ENCODE results near the gene CAMTA1.
A peak's percentile ranks its signal among the peaks of the same experiment; 100 is the strongest.

The CAMTA1 gene

GRCh38 chr1:7658099-7658498, 872.8 kb downstream of the CAMTA1 start:
- TF ChIP-seq ZNF292 (tag by site-specific recombination; IDR thresholded peaks at IDR 0.05; ENCODE audit: borderline replicate concordance, low read depth) (no peak), ZNF514 (tag by site-specific recombination; IDR thresholded peaks at IDR 0.05) (no peak), SP2 (tag by site-specific recombination; IDR thresholded peaks at IDR 0.05) (no peak), ZNF350 (tag by site-specific recombination; IDR thresholded peaks at IDR 0.05) (no peak), ZNF362 (tag by site-specific recombination; IDR thresholded peaks at IDR 0.05) (no peak), MYNN (tag by site-specific recombination; IDR thresholded peaks at IDR 0.05; ENCODE audit: borderline replicate concordance) (no peak), GLI4 (tag by site-specific recombination; IDR thresholded peaks at IDR 0.05) (no peak), ZSCAN30 (tag by site-specific recombination; IDR thresholded peaks at IDR 0.05) (no peak), ZNF155 (tag by site-specific recombination; IDR thresholded peaks at IDR 0.05) (no peak), ZNF157 (tag by site-specific recombination; IDR thresholded peaks at IDR 0.05) (no peak), GLIS1 (tag by site-specific recombination; IDR thresholded peaks at IDR 0.05) (peak; percentile 16; the same call in 1 of the 2 replicates), ZNF239 (tag by site-specific recombination; IDR thresholded peaks at IDR 0.05) (no peak), ZIC2 (tag by site-specific recombination; IDR thresholded peaks at IDR 0.05) (peak; percentile 17; the same call in 1 of the 2 replicates), ZNF768 (tag by site-specific recombination; IDR thresholded peaks at IDR 0.05) (no peak)
- TF ChIP-seq, protein P1, sequence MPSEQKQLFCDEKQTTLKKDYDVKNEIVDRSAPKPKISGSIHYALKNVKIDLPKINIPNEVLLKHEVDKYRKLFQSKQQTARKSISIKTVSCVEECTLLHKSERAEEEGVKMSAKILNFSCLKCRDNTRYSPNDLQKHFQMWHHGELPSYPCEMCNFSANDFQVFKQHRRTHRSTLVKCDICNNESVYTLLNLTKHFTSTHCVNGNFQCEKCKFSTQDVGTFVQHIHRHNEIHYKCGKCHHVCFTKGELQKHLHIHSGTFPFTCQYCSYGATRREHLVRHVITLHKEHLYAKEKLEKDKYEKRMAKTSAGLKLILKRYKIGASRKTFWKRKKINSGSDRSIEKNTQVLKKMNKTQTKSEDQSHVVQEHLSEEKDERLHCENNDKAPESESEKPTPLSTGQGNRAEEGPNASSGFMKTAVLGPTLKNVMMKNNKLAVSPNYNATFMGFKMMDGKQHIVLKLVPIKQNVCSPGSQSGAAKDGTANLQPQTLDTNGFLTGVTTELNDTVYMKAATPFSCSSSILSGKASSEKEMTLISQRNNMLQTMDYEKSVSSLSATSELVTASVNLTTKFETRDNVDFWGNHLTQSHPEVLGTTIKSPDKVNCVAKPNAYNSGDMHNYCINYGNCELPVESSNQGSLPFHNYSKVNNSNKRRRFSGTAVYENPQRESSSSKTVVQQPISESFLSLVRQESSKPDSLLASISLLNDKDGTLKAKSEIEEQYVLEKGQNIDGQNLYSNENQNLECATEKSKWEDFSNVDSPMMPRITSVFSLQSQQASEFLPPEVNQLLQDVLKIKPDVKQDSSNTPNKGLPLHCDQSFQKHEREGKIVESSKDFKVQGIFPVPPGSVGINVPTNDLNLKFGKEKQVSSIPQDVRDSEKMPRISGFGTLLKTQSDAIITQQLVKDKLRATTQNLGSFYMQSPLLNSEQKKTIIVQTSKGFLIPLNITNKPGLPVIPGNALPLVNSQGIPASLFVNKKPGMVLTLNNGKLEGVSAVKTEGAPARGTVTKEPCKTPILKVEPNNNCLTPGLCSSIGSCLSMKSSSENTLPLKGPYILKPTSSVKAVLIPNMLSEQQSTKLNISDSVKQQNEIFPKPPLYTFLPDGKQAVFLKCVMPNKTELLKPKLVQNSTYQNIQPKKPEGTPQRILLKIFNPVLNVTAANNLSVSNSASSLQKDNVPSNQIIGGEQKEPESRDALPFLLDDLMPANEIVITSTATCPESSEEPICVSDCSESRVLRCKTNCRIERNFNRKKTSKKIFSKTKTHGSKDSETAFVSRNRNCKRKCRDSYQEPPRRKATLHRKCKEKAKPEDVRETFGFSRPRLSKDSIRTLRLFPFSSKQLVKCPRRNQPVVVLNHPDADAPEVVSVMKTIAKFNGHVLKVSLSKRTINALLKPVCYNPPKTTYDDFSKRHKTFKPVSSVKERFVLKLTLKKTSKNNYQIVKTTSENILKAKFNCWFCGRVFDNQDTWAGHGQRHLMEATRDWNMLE (tag by site-specific recombination; conservative IDR thresholded peaks at IDR 0.05; ENCODE audit: low read depth): no peak
- TF ChIP-seq, protein P2, sequence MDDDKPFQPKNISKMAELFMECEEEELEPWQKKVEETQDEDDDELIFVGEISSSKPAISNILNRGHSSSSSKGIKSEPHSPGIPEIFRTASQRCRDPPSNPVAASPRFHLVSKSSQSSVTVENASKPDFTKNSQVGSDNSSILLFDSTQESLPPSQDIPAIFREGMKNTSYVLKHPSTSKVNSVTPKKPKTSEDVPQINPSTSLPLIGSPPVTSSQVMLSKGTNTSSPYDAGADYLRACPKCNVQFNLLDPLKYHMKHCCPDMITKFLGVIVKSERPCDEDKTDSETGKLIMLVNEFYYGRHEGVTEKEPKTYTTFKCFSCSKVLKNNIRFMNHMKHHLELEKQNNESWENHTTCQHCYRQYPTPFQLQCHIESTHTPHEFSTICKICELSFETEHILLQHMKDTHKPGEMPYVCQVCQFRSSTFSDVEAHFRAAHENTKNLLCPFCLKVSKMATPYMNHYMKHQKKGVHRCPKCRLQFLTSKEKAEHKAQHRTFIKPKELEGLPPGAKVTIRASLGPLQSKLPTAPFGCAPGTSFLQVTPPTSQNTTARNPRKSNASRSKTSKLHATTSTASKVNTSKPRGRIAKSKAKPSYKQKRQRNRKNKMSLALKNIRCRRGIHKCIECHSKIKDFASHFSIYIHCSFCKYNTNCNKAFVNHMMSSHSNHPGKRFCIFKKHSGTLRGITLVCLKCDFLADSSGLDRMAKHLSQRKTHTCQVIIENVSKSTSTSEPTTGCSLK (tag by site-specific recombination; IDR thresholded peaks at IDR 0.05): no peak
- Histone ChIP-seq H3K4me1 (ENCODE audit: control insufficient read depth, insufficient read depth, low read length) (no peaks in the 10 kb centered on the region), H3K9me3 (ENCODE audit: control insufficient read depth, insufficient read depth, low read depth, low read length) (no peaks in the 10 kb centered on the region), H3K27ac (ENCODE audit: extremely low read depth, low read depth, low read length) (no peak overlapping the region), H3K36me3 (ENCODE audit: control insufficient read depth in 2 of 2, insufficient read depth in 1 of 2, low read length in 2 of 2) (no peaks in the 10 kb centered on the region), H3K4me3 (ENCODE audit: low read depth, low read length) (no peak overlapping the region)
- ChIA-PET POLR2A (no interaction called here), CTCF (interaction anchor here (1.2 kb wide), 1 partner anchor 9 kb away, joined by 5 read pairs; no protein-coding TSS in a partner anchor)

DNA sequence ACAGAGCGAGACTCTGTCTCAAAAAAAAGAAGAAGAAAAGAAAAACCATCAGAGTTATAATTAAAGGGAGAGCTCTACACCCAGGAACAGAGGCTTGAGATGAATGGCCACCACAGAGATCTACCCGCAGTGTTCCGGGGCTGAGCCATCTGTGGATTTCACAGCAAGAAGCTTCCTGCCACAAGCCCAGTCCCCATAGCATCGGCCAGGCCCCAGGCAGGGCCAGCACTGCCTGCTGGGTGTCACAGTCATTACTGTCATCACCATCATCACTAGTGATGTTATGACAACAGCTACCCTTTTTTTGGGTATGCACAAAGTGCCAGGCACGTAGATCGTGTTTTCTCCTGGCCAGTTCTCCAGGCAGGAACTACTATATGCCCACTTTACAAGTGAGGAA, 874.3 kb downstream of the CAMTA1 start:
- Histone ChIP-seq H3K27ac (ENCODE audit: extremely low read depth, low read depth, low read length) (no peak overlapping the region), H3K4me3 (ENCODE audit: low read depth, low read length) (no peak overlapping the region), H3K9me3 (ENCODE audit: control insufficient read depth, insufficient read depth, low read depth, low read length) (no peaks in the 10 kb centered on the region), H3K36me3 (ENCODE audit: control insufficient read depth in 2 of 2, insufficient read depth in 1 of 2, low read length in 2 of 2) (no peaks in the 10 kb centered on the region), H3K4me1 (ENCODE audit: control insufficient read depth, insufficient read depth, low read length) (no peaks in the 10 kb centered on the region)
- POLR2A ChIA-PET: no interaction called here
- CTCF ChIA-PET: interaction anchor here (0.9 to 1.0 kb wide), 2 partner anchors 9 to 81 kb away, joined by 4 to 9 read pairs; no protein-coding TSS in a partner anchor
- no peak for TF ChIP-seq ZFP37 (tag by site-specific recombination; IDR thresholded peaks at IDR 0.05)
- no peak for TF ChIP-seq ZNF335 (tag by site-specific recombination; conservative IDR thresholded peaks at IDR 0.05)
- TF ChIP-seq ZNF530 (tag by site-specific recombination; IDR thresholded peaks at IDR 0.05; ENCODE audit: low read depth): no peak
- no peak for TF ChIP-seq ZBTB7A (tag by site-specific recombination; IDR thresholded peaks at IDR 0.05; ENCODE audit: low read depth)
- TF ChIP-seq ZNF626 (tag by site-specific recombination; IDR thresholded peaks at IDR 0.05): no peak
- TF ChIP-seq, protein P3, sequence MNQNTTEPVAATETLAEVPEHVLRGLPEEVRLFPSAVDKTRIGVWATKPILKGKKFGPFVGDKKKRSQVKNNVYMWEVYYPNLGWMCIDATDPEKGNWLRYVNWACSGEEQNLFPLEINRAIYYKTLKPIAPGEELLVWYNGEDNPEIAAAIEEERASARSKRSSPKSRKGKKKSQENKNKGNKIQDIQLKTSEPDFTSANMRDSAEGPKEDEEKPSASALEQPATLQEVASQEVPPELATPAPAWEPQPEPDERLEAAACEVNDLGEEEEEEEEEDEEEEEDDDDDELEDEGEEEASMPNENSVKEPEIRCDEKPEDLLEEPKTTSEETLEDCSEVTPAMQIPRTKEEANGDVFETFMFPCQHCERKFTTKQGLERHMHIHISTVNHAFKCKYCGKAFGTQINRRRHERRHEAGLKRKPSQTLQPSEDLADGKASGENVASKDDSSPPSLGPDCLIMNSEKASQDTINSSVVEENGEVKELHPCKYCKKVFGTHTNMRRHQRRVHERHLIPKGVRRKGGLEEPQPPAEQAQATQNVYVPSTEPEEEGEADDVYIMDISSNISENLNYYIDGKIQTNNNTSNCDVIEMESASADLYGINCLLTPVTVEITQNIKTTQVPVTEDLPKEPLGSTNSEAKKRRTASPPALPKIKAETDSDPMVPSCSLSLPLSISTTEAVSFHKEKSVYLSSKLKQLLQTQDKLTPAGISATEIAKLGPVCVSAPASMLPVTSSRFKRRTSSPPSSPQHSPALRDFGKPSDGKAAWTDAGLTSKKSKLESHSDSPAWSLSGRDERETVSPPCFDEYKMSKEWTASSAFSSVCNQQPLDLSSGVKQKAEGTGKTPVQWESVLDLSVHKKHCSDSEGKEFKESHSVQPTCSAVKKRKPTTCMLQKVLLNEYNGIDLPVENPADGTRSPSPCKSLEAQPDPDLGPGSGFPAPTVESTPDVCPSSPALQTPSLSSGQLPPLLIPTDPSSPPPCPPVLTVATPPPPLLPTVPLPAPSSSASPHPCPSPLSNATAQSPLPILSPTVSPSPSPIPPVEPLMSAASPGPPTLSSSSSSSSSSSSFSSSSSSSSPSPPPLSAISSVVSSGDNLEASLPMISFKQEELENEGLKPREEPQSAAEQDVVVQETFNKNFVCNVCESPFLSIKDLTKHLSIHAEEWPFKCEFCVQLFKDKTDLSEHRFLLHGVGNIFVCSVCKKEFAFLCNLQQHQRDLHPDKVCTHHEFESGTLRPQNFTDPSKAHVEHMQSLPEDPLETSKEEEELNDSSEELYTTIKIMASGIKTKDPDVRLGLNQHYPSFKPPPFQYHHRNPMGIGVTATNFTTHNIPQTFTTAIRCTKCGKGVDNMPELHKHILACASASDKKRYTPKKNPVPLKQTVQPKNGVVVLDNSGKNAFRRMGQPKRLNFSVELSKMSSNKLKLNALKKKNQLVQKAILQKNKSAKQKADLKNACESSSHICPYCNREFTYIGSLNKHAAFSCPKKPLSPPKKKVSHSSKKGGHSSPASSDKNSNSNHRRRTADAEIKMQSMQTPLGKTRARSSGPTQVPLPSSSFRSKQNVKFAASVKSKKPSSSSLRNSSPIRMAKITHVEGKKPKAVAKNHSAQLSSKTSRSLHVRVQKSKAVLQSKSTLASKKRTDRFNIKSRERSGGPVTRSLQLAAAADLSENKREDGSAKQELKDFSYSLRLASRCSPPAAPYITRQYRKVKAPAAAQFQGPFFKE (tag by site-specific recombination; IDR thresholded peaks at IDR 0.05; ENCODE audit: borderline replicate concordance): no peak

All from HEK293 (cell line).